PFSK-1 (cell line): ENCODE data around the gene SELENOI.

Experiments used
- FOXP2 ChIP-seq: optimal IDR thresholded peaks from 2 replicates; pipeline ENCODE3; 2011; ENCODE audit warnings: borderline replicate concordance, control low read depth, inconsistent platforms; ENCODE audit not compliant: insufficient read depth; ENCODE audit errors: extremely low read length, extremely low read depth
- POLR2AphosphoS5 ChIP-seq: IDR thresholded peaks from 2 replicates; pipeline ENCODE4 v1.6.1; 2012; ENCODE audit warnings: low read depth, mild to moderate bottlenecking, control low read depth, low read length, moderate library complexity
- SIN3A ChIP-seq: IDR thresholded peaks from 2 replicates; pipeline ENCODE4 v1.6.1; 2012; ENCODE audit warnings: mild to moderate bottlenecking, low read length, moderate library complexity, borderline replicate concordance; ENCODE audit not compliant: insufficient read depth
- TAF1 ChIP-seq: IDR thresholded peaks from 2 replicates; pipeline ENCODE4 v1.6.1; 2012; ENCODE audit warnings: low read length, control low read depth, borderline replicate concordance; ENCODE audit not compliant: insufficient read depth
- TF ChIP-seq, protein P1 (sequence below), 2 experiments: IDR thresholded peaks; 2 replicates each; pipeline versions ENCODE4 v1.6.1 to v1.8.0; 2011 to 2012; ENCODE audit warnings: low read depth in 2 of 2, low read length in 2 of 2, control low read depth in 1 of 2, inconsistent platforms in 1 of 2, mild to moderate bottlenecking in 1 of 2, moderate library complexity in 1 of 2; ENCODE audit not compliant: insufficient read depth in 1 of 2

Gene SELENOI

DNA sequence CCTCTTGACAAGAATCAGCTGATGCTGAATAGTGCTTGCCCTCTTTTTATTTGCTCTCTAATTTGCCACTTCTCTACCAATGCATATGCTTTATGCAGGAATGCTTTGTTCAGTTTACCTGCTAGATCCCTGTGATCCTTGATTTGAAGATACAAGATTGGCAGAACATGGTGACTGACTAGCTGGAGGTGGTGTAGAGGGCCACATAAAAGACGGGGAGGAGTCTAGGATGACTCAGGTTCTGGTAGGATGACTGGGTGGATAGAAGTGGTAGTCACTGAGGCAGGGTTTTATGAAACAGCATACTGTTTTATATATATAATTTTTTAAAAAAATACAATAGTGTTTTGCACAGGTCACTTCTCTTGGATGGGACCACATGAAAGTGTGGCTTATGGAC is 6.9 kb downstream of the SELENOI start:
- TF ChIP-seq SIN3A: no peak
- TF ChIP-seq, protein P1, sequence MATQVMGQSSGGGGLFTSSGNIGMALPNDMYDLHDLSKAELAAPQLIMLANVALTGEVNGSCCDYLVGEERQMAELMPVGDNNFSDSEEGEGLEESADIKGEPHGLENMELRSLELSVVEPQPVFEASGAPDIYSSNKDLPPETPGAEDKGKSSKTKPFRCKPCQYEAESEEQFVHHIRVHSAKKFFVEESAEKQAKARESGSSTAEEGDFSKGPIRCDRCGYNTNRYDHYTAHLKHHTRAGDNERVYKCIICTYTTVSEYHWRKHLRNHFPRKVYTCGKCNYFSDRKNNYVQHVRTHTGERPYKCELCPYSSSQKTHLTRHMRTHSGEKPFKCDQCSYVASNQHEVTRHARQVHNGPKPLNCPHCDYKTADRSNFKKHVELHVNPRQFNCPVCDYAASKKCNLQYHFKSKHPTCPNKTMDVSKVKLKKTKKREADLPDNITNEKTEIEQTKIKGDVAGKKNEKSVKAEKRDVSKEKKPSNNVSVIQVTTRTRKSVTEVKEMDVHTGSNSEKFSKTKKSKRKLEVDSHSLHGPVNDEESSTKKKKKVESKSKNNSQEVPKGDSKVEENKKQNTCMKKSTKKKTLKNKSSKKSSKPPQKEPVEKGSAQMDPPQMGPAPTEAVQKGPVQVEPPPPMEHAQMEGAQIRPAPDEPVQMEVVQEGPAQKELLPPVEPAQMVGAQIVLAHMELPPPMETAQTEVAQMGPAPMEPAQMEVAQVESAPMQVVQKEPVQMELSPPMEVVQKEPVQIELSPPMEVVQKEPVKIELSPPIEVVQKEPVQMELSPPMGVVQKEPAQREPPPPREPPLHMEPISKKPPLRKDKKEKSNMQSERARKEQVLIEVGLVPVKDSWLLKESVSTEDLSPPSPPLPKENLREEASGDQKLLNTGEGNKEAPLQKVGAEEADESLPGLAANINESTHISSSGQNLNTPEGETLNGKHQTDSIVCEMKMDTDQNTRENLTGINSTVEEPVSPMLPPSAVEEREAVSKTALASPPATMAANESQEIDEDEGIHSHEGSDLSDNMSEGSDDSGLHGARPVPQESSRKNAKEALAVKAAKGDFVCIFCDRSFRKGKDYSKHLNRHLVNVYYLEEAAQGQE (IDR thresholded peaks at IDR 0.05; ENCODE audit: insufficient read depth in 1 of 2, low read depth in 2 of 2, low read length in 2 of 2): no peak
- no peak for TF ChIP-seq FOXP2
- TF ChIP-seq POLR2AphosphoS5: no peak
- no peak for TF ChIP-seq TAF1

DNA sequence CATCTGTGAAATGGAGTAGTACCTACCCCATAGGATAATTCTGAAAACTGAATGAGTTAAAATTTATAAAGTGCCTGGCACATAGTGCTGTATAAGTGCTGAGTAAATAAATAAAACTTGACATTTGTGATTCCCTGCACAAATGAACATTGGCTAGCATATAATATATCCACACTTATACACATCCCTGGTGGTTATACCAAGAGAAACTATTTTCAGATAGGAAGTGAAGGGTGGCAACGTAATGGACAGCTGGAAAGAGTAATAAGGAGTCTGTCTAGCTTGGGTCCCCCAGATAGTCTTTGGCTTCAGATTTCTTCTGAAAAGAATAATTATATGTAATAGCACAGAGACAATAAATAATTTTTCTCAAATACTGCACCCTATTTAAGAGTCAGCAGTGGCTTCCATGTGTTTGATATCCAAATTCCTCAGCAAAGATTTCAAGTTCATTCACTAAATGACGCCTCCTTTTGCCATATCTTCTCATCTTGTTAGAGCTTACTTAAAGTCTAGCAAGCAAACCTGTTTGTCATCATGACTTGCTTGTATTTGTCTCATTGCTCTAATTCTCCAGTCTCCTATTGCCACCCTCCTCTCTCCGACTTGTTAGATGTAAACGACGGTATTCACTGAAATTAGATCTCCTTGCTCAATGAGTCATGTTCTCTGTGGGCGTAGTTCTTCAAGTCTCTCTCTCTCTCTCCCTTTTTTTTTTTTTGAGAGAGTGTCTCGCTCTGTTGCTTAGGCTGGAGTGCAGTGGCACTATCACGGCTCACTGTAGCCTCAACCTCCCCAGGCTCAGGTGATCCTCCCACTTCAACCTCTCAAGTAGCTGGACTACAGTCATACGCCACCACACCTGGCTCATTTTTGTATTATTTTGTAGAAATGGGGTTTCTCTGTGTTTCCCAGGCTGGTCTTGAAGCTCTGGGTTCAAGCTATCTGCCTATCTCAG is 9.4 kb downstream of the SELENOI start:
- no peak for TF ChIP-seq FOXP2
- TF ChIP-seq SIN3A: peak; percentile 55; the same call in 1 of the 2 replicates
- TF ChIP-seq TAF1: no peak
- no peak for TF ChIP-seq POLR2AphosphoS5
- TF ChIP-seq, protein P1 (IDR thresholded peaks at IDR 0.05; ENCODE audit: insufficient read depth in 1 of 2, low read depth in 2 of 2, low read length in 2 of 2): no peak

DNA sequence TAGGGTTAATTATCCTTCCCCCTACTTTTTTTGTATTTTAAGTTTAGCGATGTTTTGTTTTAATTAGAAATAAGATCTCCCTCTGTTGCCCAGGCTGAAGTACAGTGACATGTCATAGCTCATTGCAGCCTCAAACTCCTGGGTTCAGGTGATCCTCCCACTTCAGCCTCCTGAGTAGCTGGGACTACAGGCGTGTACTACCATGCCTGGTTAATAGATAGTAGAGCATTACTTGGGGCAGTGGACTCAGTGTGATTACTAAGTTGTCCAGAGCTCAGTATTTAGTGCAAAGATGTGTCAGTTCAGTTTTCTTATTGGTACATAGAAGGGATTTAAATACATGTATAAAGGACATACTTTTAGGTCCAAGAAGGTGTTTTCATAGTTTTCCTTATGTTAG is 10.2 kb downstream of the SELENOI start:
- TF ChIP-seq TAF1: no peak
- TF ChIP-seq, protein P1 (IDR thresholded peaks at IDR 0.05; ENCODE audit: insufficient read depth in 1 of 2, low read depth in 2 of 2, low read length in 2 of 2): no peak
- no peak for TF ChIP-seq POLR2AphosphoS5
- no peak for TF ChIP-seq FOXP2
- no peak for TF ChIP-seq SIN3A

DNA sequence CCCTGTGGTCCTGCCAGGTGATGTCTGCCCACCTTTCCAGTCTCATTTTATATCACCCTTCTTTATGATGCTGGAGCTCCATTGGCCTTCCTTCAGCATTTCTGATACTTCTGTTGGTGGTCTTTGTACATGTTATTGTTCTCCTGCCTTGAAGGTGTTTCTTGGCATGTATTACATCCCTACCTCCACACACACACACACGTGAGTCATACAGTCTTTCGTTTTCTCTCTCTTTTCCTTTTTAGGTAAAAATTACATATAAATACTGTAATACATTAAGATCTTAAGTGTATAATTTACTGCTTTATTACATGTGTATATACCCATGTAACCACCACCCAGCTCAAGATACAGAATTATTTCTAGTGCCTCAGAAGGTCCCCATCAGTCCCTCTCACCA is 10.8 kb downstream of the SELENOI start:
- TF ChIP-seq SIN3A (no peak), TAF1 (no peak), POLR2AphosphoS5 (no peak), FOXP2 (no peak)
- TF ChIP-seq, protein P1 (IDR thresholded peaks at IDR 0.05; ENCODE audit: insufficient read depth in 1 of 2, low read depth in 2 of 2, low read length in 2 of 2): no peak
